HG02852 (cell line): Measurements from ENCODE around the gene CD74.
"Not testable (repeated sequence)": the region's sequence is repeated elsewhere in the genome, so short reads cannot be mapped to it uniquely, and the experiment has no call there.

ENCODE experiments used
- ATAC-seq: cut with Tn5 transposase; IDR thresholded peaks from one replicate; pipeline ENCODE4 v1.9.1; 2021; ENCODE audit warnings: mild to moderate bottlenecking, moderate library complexity; ENCODE audit not compliant: unreplicated experiment

Gene CD74

GRCh38 chr5:150412319-150413175, at the start of gene CD74:
Gene CD74 (minus strand): TSS chr5:150412910. CDS start chr5:150412749, 161 bp downstream.
- peak; percentile 71 for ATAC-seq

GRCh38 chr5:150461231-150461630, 48.5 kb upstream of the CD74 start:
- peak; percentile 77 for ATAC-seq

GRCh38 chr5:150460781-150461180, 48.1 kb upstream of the CD74 start:
- no peak for ATAC-seq

- ATAC-seq, result peak; percentile 77
Observed at GRCh38 chr5:150458802-150459557, 46.3 kb upstream of the CD74 start.

GRCh38 chr5:150457562-150458240, 45.0 kb upstream of the CD74 start:
- ATAC-seq, result no peak

GRCh38 chr5:150457121-150457520, 44.4 kb upstream of the CD74 start:
- ATAC-seq, result no peak

GRCh38 chr5:150454492-150455229, 42.0 kb upstream of the CD74 start:
- no peak for ATAC-seq

GRCh38 chr5:150454027-150454426, 41.3 kb upstream of the CD74 start:
- ATAC-seq, result not testable (repeated sequence)

GRCh38 chr5:150452914-150453313, 40.2 kb upstream of the CD74 start:
- ATAC-seq, result no peak

GRCh38 chr5:150451594-150451993, 38.9 kb upstream of the CD74 start:
- no peak for ATAC-seq

GRCh38 chr5:150449517-150450339, 37.0 kb upstream of the CD74 start, which contains the start of gene RPS14:
Gene RPS14 (minus strand): TSS chr5:150449739. CDS start chr5:150447733, 2,006 bp downstream.
- ATAC-seq, result peak; percentile 93

- peak; percentile 32 for ATAC-seq
Observed at GRCh38 chr5:150448952-150449516, 36.3 kb upstream of the CD74 start.

GRCh38 chr5:150448334-150448733, 35.6 kb upstream of the CD74 start:
- ATAC-seq, result no peak

- ATAC-seq, result no peak
Observed at GRCh38 chr5:150447188-150447587, 34.5 kb upstream of the CD74 start.

- no peak for ATAC-seq
Observed at GRCh38 chr5:150446583-150446982, 33.9 kb upstream of the CD74 start.

GRCh38 chr5:150446088-150446487, 33.4 kb upstream of the CD74 start:
- no peak for ATAC-seq

- ATAC-seq, result no peak
Observed at GRCh38 chr5:150444770-150445169, 32.1 kb upstream of the CD74 start.

GRCh38 chr5:150443242-150444075, 30.7 kb upstream of the CD74 start:
- no peak for ATAC-seq

- no peak for ATAC-seq
Observed at GRCh38 chr5:150442699-150443080, 30.0 kb upstream of the CD74 start.
